ENCODE results near the gene PCDHGA2.
A peak's percentile ranks its signal among the peaks of the same experiment; 100 is the strongest.

PCDHGA2 gene

DNA sequence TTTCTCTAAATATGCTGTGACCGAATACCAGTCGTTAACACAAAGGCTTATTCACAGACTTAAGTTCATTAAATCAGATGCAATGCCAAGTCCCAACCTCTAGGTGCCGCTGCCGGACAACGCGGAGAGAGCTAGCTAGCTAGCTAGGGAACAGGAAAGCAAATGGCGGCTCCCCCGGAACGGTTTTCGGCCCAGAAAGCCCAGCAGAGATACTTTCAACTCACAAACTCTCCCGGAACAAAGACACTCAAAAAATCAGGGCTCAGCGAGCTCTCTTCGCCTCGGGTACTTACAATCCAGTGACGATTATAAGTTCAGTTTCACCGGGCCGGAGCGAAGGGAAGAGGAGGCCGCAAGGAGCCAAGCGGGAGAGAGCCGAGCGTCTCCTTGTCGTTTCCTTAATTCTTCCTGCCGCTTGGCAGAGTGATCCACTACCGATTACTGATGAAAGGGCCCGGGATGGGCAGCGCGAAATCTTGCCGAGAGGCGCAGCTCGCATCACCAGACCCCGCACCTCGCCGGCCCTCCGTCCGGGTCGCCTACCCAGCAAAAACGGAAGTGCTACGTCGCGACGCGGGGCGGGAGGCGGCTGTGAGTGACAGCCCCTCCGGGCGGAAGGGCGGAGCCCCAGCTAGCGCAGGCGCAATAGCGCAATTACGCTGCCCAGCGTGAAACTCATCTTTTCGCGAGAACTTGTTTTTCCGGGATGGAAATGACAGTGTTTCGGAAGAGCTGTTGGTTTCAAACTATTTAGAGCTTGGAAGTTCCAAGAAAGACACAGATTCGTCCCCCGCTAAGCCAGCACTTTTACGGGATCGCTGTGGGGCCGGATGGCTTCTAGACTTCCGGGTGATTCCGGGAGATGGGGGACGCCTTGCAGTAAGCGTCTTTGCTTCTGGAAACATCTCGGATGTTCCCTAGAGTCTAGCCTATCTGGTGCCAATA lies 18.1 kb upstream of the PCDHGA2 start, which contains the start of gene TAF7 (continued):
- no peak for TF ChIP-seq BCL11B (tag by site-specific recombination; IDR thresholded peaks at IDR 0.05; ENCODE audit: low read depth)
- TF ChIP-seq, protein P1, sequence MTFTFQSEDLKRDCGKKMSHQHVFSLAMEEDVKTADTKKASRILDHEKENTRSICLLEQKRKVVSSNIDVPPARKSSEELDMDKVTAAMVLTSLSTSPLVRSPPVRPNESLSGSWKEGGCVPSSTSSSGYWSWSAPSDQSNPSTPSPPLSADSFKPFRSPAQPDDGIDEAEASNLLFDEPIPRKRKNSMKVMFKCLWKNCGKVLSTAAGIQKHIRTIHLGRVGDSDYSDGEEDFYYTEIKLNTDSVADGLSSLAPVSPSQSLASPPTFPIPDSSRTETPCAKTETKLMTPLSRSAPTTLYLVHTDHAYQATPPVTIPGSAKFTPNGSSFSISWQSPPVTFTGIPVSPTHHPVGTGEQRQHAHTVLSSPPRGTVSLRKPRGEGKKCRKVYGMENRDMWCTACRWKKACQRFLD (tag by site-specific recombination; IDR thresholded peaks at IDR 0.05) = no peak
- TF ChIP-seq ZIC2 (tag by site-specific recombination; IDR thresholded peaks at IDR 0.05) = peak; percentile 27; the same call in 1 of the 2 replicates
- TF ChIP-seq ZNF184 (tag by site-specific recombination; IDR thresholded peaks at IDR 0.05) = no peak
- no peak for TF ChIP-seq ZNF23 (tag by site-specific recombination; IDR thresholded peaks at IDR 0.05; ENCODE audit: borderline replicate concordance)
- TF ChIP-seq YY2 (tag by site-specific recombination; IDR thresholded peaks at IDR 0.05) = peak; percentile 80
- TF ChIP-seq, protein P2, sequence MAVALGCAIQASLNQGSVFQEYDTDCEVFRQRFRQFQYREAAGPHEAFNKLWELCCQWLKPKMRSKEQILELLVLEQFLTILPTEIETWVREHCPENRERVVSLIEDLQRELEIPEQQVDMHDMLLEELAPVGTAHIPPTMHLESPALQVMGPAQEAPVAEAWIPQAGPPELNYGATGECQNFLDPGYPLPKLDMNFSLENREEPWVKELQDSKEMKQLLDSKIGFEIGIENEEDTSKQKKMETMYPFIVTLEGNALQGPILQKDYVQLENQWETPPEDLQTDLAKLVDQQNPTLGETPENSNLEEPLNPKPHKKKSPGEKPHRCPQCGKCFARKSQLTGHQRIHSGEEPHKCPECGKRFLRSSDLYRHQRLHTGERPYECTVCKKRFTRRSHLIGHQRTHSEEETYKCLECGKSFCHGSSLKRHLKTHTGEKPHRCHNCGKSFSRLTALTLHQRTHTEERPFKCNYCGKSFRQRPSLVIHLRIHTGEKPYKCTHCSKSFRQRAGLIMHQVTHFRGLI (tag by site-specific recombination; IDR thresholded peaks at IDR 0.05) = peak; percentile 30; the same call in 1 of the 2 replicates
- TF ChIP-seq, protein P3, sequence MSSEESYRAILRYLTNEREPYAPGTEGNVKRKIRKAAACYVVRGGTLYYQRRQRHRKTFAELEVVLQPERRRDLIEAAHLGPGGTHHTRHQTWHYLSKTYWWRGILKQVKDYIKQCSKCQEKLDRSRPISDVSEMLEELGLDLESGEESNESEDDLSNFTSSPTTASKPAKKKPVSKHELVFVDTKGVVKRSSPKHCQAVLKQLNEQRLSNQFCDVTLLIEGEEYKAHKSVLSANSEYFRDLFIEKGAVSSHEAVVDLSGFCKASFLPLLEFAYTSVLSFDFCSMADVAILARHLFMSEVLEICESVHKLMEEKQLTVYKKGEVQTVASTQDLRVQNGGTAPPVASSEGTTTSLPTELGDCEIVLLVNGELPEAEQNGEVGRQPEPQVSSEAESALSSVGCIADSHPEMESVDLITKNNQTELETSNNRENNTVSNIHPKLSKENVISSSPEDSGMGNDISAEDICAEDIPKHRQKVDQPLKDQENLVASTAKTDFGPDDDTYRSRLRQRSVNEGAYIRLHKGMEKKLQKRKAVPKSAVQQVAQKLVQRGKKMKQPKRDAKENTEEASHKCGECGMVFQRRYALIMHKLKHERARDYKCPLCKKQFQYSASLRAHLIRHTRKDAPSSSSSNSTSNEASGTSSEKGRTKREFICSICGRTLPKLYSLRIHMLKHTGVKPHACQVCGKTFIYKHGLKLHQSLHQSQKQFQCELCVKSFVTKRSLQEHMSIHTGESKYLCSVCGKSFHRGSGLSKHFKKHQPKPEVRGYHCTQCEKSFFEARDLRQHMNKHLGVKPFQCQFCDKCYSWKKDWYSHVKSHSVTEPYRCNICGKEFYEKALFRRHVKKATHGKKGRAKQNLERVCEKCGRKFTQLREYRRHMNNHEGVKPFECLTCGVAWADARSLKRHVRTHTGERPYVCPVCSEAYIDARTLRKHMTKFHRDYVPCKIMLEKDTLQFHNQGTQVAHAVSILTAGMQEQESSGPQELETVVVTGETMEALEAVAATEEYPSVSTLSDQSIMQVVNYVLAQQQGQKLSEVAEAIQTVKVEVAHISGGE (tag by site-specific recombination; conservative IDR thresholded peaks at IDR 0.05; ENCODE audit: low read depth) = peak; percentile 68
- TF ChIP-seq ZNF341 (tag by site-specific recombination; IDR thresholded peaks at IDR 0.05; ENCODE audit: low read depth) = peak; percentile 90
- TF ChIP-seq, protein P4, sequence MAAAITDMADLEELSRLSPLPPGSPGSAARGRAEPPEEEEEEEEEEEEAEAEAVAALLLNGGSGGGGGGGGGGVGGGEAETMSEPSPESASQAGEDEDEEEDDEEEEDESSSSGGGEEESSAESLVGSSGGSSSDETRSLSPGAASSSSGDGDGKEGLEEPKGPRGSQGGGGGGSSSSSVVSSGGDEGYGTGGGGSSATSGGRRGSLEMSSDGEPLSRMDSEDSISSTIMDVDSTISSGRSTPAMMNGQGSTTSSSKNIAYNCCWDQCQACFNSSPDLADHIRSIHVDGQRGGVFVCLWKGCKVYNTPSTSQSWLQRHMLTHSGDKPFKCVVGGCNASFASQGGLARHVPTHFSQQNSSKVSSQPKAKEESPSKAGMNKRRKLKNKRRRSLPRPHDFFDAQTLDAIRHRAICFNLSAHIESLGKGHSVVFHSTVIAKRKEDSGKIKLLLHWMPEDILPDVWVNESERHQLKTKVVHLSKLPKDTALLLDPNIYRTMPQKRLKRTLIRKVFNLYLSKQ (tag by site-specific recombination; IDR thresholded peaks at IDR 0.05; ENCODE audit: borderline replicate concordance) = no peak
- TF ChIP-seq, protein P5, sequence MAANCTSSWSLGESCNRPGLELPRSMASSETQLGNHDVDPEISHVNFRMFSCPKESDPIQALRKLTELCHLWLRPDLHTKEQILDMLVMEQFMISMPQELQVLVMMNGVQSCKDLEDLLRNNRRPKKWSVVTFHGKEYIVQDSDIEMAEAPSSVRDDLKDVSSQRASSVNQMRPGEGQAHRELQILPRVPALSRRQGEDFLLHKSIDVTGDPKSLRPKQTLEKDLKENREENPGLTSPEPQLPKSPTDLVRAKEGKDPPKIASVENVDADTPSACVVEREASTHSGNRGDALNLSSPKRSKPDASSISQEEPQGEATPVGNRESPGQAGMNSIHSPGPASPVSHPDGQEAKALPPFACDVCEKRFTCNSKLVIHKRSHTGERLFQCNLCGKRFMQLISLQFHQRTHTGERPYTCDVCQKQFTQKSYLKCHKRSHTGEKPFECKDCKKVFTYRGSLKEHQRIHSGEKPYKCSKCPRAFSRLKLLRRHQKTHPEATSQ (tag by site-specific recombination; IDR thresholded peaks at IDR 0.05) = 0 out of 2 replicates have a peak, but pooled peaks have one; percentile 41
- TF ChIP-seq, protein P6, sequence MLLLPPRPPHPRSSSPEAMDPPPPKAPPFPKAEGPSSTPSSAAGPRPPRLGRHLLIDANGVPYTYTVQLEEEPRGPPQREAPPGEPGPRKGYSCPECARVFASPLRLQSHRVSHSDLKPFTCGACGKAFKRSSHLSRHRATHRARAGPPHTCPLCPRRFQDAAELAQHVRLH (tag by site-specific recombination; IDR thresholded peaks at IDR 0.05) = peak; percentile 94
- TF ChIP-seq, protein P7, sequence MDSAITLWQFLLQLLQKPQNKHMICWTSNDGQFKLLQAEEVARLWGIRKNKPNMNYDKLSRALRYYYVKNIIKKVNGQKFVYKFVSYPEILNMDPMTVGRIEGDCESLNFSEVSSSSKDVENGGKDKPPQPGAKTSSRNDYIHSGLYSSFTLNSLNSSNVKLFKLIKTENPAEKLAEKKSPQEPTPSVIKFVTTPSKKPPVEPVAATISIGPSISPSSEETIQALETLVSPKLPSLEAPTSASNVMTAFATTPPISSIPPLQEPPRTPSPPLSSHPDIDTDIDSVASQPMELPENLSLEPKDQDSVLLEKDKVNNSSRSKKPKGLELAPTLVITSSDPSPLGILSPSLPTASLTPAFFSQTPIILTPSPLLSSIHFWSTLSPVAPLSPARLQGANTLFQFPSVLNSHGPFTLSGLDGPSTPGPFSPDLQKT (IDR thresholded peaks at IDR 0.05; ENCODE audit: borderline replicate concordance, low read depth, low read length) = no peak; the same call in 1 of the 2 replicates
- peak; percentile 60; the same call in 1 of the 2 replicates for TF ChIP-seq ZBTB48 (tag by site-specific recombination; IDR thresholded peaks at IDR 0.05)
- TF ChIP-seq, protein P8, sequence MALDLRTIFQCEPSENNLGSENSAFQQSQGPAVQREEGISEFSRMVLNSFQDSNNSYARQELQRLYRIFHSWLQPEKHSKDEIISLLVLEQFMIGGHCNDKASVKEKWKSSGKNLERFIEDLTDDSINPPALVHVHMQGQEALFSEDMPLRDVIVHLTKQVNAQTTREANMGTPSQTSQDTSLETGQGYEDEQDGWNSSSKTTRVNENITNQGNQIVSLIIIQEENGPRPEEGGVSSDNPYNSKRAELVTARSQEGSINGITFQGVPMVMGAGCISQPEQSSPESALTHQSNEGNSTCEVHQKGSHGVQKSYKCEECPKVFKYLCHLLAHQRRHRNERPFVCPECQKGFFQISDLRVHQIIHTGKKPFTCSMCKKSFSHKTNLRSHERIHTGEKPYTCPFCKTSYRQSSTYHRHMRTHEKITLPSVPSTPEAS (tag by site-specific recombination; IDR thresholded peaks at IDR 0.05) = no peak
- TF ChIP-seq SP2 (tag by site-specific recombination; IDR thresholded peaks at IDR 0.05) = peak; percentile 86
- TF ChIP-seq GFI1B (tag by site-specific recombination; IDR thresholded peaks at IDR 0.05) = no peak
- no peak for TF ChIP-seq ZNF544 (tag by site-specific recombination; IDR thresholded peaks at IDR 0.05)
- no peak for TF ChIP-seq MEIS1 (CRISPR knock-in tag; IDR thresholded peaks at IDR 0.05; ENCODE audit: borderline replicate concordance)
- TF ChIP-seq, protein P9, sequence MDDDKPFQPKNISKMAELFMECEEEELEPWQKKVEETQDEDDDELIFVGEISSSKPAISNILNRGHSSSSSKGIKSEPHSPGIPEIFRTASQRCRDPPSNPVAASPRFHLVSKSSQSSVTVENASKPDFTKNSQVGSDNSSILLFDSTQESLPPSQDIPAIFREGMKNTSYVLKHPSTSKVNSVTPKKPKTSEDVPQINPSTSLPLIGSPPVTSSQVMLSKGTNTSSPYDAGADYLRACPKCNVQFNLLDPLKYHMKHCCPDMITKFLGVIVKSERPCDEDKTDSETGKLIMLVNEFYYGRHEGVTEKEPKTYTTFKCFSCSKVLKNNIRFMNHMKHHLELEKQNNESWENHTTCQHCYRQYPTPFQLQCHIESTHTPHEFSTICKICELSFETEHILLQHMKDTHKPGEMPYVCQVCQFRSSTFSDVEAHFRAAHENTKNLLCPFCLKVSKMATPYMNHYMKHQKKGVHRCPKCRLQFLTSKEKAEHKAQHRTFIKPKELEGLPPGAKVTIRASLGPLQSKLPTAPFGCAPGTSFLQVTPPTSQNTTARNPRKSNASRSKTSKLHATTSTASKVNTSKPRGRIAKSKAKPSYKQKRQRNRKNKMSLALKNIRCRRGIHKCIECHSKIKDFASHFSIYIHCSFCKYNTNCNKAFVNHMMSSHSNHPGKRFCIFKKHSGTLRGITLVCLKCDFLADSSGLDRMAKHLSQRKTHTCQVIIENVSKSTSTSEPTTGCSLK (tag by site-specific recombination; IDR thresholded peaks at IDR 0.05) = no peak
- TF ChIP-seq TCF7L2 (IDR thresholded peaks at IDR 0.05; ENCODE audit: borderline replicate concordance, low read depth, low read length) = no peak
- TF ChIP-seq ZFHX2 (tag by site-specific recombination; conservative IDR thresholded peaks at IDR 0.05) = peak; percentile 17; the same call in 1 of the 2 replicates
- no peak for TF ChIP-seq ZBTB7A (tag by site-specific recombination; IDR thresholded peaks at IDR 0.05; ENCODE audit: low read depth)

Data from HEK293 (cell line).